ENCODE measurements around the gene CD74.
"Not testable (repeated sequence)": the region's sequence is repeated elsewhere in the genome, so short reads cannot be mapped to it uniquely, and the experiment has no call there.

DNA sequence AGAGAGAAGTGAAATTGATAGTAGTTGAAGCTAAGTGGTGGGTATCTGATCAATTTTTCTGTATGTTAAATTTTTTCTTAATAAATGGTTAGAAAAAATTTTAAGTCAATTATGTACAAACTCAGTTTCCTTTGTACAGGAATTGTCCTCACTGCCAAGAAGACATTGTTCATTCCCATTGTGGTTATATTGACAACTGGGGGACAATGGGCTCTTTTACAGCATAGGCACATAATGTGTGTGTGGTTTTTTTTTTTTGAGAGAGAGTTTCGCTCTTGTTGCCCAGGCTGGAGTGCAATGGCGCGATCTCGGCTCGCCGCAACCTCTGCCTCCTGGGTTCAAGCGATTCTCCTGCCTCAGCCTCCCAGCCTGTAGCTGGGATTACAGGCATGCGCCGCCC is 13.5 kb upstream of the CD74 start:
- TF ChIP-seq, protein P1, sequence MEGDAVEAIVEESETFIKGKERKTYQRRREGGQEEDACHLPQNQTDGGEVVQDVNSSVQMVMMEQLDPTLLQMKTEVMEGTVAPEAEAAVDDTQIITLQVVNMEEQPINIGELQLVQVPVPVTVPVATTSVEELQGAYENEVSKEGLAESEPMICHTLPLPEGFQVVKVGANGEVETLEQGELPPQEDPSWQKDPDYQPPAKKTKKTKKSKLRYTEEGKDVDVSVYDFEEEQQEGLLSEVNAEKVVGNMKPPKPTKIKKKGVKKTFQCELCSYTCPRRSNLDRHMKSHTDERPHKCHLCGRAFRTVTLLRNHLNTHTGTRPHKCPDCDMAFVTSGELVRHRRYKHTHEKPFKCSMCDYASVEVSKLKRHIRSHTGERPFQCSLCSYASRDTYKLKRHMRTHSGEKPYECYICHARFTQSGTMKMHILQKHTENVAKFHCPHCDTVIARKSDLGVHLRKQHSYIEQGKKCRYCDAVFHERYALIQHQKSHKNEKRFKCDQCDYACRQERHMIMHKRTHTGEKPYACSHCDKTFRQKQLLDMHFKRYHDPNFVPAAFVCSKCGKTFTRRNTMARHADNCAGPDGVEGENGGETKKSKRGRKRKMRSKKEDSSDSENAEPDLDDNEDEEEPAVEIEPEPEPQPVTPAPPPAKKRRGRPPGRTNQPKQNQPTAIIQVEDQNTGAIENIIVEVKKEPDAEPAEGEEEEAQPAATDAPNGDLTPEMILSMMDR (IDR thresholded peaks at IDR 0.05; ENCODE audit: insufficient read depth, low read depth, low read length): not testable (repeated sequence)
- not testable (repeated sequence) for TF ChIP-seq EZH2 (IDR thresholded peaks at IDR 0.05; ENCODE audit: insufficient read depth, low read length)

All from astrocyte (in vitro differentiated cells and primary cell).